Measurements from ENCODE around the gene HSD17B11. TPM values are rescaled to one million over a fixed set of nuclear protein-coding genes. Genes with fewer than 3 reads are reported as not detected.

The HSD17B11 gene
- total RNA-seq, 1 experiment from 2014 or later = 8.8 TPM

- no peak overlapping the region for H4K5ac ChIP-seq (ENCODE audit: insufficient read length, low read depth, low read length)
- H3K27ac ChIP-seq (ENCODE audit: insufficient read length, low read depth, low read length) = no peak overlapping the region
- no peak overlapping the region for H2BK20ac ChIP-seq (ENCODE audit: low read depth, low read length, poor library complexity, severe bottlenecking)
- H3K56ac ChIP-seq (ENCODE audit: insufficient read length, low read depth, low read length) = no peak overlapping the region
- H3K9me3 ChIP-seq (ENCODE audit: control insufficient read depth, low read depth, low read length) = no peaks in the 10 kb centered on the region
- no peaks in the 10 kb centered on the region; a peak in 2 of 5 replicates for H3K9me3 Mint-ChIP-seq
- no peak overlapping the region for H2AFZ ChIP-seq (ENCODE audit: low read length)
- H3K23me2 ChIP-seq (ENCODE audit: insufficient read length, low read depth, low read length, poor library complexity, severe bottlenecking) = no peaks in the 10 kb centered on the region
- no peak overlapping the region for H3K18ac ChIP-seq (ENCODE audit: insufficient read length, low read depth, low read length)
- no peaks in the 10 kb centered on the region; the same call in 1 of the 2 replicates for H3K27me3 Mint-ChIP-seq (ENCODE audit: low read depth)
- H3K4me1 Mint-ChIP-seq = peaks cover 20 to 26% of the 10 kb centered on the region in 2 experiments
- H3K4me1 ChIP-seq (ENCODE audit: insufficient read depth, low read length) = no peaks in the 10 kb centered on the region
- H2BK12ac ChIP-seq (ENCODE audit: insufficient read length, low read depth, low read length) = no peak overlapping the region
- no peak overlapping the region; a peak in 2 of 7 replicates for H3K27ac Mint-ChIP-seq
- no peak overlapping the region for H3K23ac ChIP-seq (ENCODE audit: insufficient read length, low read depth, low read length)
- no peaks in the 10 kb centered on the region for H4K20me1 ChIP-seq (ENCODE audit: control insufficient read depth, insufficient read depth, insufficient read length)
- no peaks in the 10 kb centered on the region for H3K27me3 ChIP-seq (ENCODE audit: insufficient read depth, low read length)
- H2BK5ac ChIP-seq (ENCODE audit: insufficient read length, low read length) = no peak overlapping the region
- H3K4me2 ChIP-seq (ENCODE audit: insufficient read depth, insufficient read length, low read length) = no peak overlapping the region
- no peak for DNase-seq
- H2AK5ac ChIP-seq (ENCODE audit: insufficient read length, low read length) = no peak overlapping the region
- H3K79me1 ChIP-seq (ENCODE audit: insufficient read depth, low read depth, low read length, poor library complexity, severe bottlenecking) = no peaks in the 10 kb centered on the region
- no peak overlapping the region for H3K9ac ChIP-seq (ENCODE audit: extremely low read depth, insufficient read length, low read length)
- H2BK120ac ChIP-seq (ENCODE audit: low read depth, low read length, poor library complexity, severe bottlenecking) = no peak overlapping the region
- no peak overlapping the region for H4K91ac ChIP-seq (ENCODE audit: insufficient read length, low read depth, low read length)
- H3K4me3 Mint-ChIP-seq = no peak overlapping the region
- TF ChIP-seq CTCF (conservative IDR thresholded peaks at IDR 0.05) = no peak
- WGBS (ENCODE audit: extremely low coverage, insufficient read length, low lambda C conversion rate) = no CpG with 5 or more reads among the region's 2 CpGs
- H4K8ac ChIP-seq (replicated peaks; ENCODE audit: insufficient read length, low read depth, low read length) = no peak overlapping the region
- H3T11ph ChIP-seq (ENCODE audit: low read length) = no peak overlapping the region
- H3K4ac ChIP-seq (ENCODE audit: low read depth, low read length) = no peak overlapping the region
- no peak overlapping the region for H2BK15ac ChIP-seq (ENCODE audit: low read depth, low read length)
- H3K79me2 ChIP-seq (ENCODE audit: insufficient read depth, low read length) = no peaks in the 10 kb centered on the region
- no peaks in the 10 kb centered on the region; a peak in 1 of 7 replicates for H3K36me3 Mint-ChIP-seq (ENCODE audit: insufficient read depth in 1 of 3, low read depth in 3 of 3)
- H3K14ac ChIP-seq (ENCODE audit: insufficient read depth, low read length) = no peak overlapping the region
These were observed 19.2 kb upstream of the HSD17B11 start for GRCh38 chr4:87410157-87410556.

Data from H9 (cell line).